Measurements from ENCODE around the gene SNRPA1.

Gene SNRPA1

GRCh38 chr15:101283931-101284330 lies 11.1 kb downstream of the SNRPA1 start:
- TF ChIP-seq CTCF (conservative IDR thresholded peaks at IDR 0.05) = no peak

GRCh38 chr15:101280007-101280406 lies 15.0 kb downstream of the SNRPA1 start:
- H3K27ac ChIP-seq = no peak overlapping the region
- TF ChIP-seq CTCF (conservative IDR thresholded peaks at IDR 0.05) = no peak

More at GRCh38 chr15:101283931-101284330, 11.1 kb downstream of the SNRPA1 start:
- H3K27ac ChIP-seq = no peak overlapping the region

- no peak for TF ChIP-seq CTCF (conservative IDR thresholded peaks at IDR 0.05)
- peak overlapping the region; percentile 82 for H3K27ac ChIP-seq
Observed at GRCh38 chr15:101277943-101278564, 17.0 kb downstream of the SNRPA1 start.

- H3K27ac ChIP-seq = peak within 1 kb of the TSS; percentile 82
- no peak for TF ChIP-seq CTCF (conservative IDR thresholded peaks at IDR 0.05)
Observed at GRCh38 chr15:101277038-101277822, 17.8 kb downstream of the SNRPA1 start, which contains the start of gene SELENOS. Gene SELENOS, minus strand, starts transcription at chr15:101277485. Its CDS starts 68 bp downstream, at chr15:101277417.

GRCh38 chr15:101276501-101277037 lies 18.5 kb downstream of the SNRPA1 start:
- TF ChIP-seq CTCF (conservative IDR thresholded peaks at IDR 0.05) = peak; percentile 58

GRCh38 chr15:101275018-101275417 lies 20.0 kb downstream of the SNRPA1 start:
- H3K27ac ChIP-seq = no peak overlapping the region

More at GRCh38 chr15:101276501-101277037, 18.5 kb downstream of the SNRPA1 start:
- H3K27ac ChIP-seq = peak overlapping the region; percentile 82

More at GRCh38 chr15:101275018-101275417, 20.0 kb downstream of the SNRPA1 start:
- TF ChIP-seq CTCF (conservative IDR thresholded peaks at IDR 0.05) = no peak

All from VCaP (cell line).